Left lung (tissue), 14 donors: ENCODE data around the gene C1QC. TPM values are rescaled to one million over a fixed set of nuclear protein-coding genes. Genes with fewer than 3 reads are reported as not detected.

ENCODE experiments used
- ATAC-seq: fragments of 200-7000 bp; cut with Tn5 transposase; one replicate; pipeline ENCODE4 v1.9.1; 2020; ENCODE audit warnings: moderate library complexity
- DNase-seq, 4 donors: peaks; one replicate each; pipeline ENCODE4 v3.0.0-alpha.2; 2013 to 2020
- H3K27ac ChIP-seq, 2 donors: fragments of 200-600 bp; sonication (generic) in 1 of 2; one replicate each; pipeline versions ENCODE4 v1.5.0 to v1.8.0; 2020 to 2021
- H3K27me3 ChIP-seq, 2 donors: fragments of 200-600 bp; sonication (generic) in 1 of 2; one replicate each; pipeline versions ENCODE4 v1.5.0 to v1.8.0; 2020 to 2021
- H3K36me3 ChIP-seq, 2 donors: fragments of 200-600 bp; sonication (generic) in 1 of 2; one replicate each; pipeline versions ENCODE4 v1.5.0 to v1.8.0; 2020 to 2021
- H3K4me1 ChIP-seq, 2 donors: fragments of 200-600 bp; one replicate each; pipeline ENCODE4 v1.8.0; 2021
- H3K4me3 ChIP-seq, 2 donors: fragments of 200-600 bp; sonication (generic) in 1 of 2; one replicate each; pipeline versions ENCODE4 v1.5.0 to v1.8.0; 2020 to 2021; ENCODE audit warnings: mild to moderate bottlenecking in 1 of 2
- H3K9me3 ChIP-seq, 2 donors: fragments of 200-600 bp; sonication (generic) in 1 of 2; one replicate each; pipeline versions ENCODE4 v1.5.0 to v1.8.0; 2020 to 2021
- CTCF ChIP-seq, 2 donors: fragments of 200-600 bp; sonication (generic) in 1 of 2; IDR thresholded peaks; one replicate each; pipeline versions ENCODE4 v1.5.0 to v1.8.0; 2021; ENCODE audit warnings: antibody characterized with exemption in 2 of 2
- intact Hi-C, 2 donors: fragments of 100-400 bp; cut with DNase I; formaldehyde crosslinking; loops; one replicate each; pipeline versions ENCODE4 v1.11.2 to v1.14.2; 2022
- long read RNA-seq, 12 donors: library from polyadenylated mRNA in 2 of 12; unstranded in 2 of 12; transcript quantifications; one replicate each; pipeline ENCODE4 v2.0.0 and lab custom pipeline, GENCODE V29; 2019 to 2026
- polyA plus RNA-seq, 6 donors: library from polyadenylated mRNA; unstranded; fragments of 120-200 nt; gene quantifications; one replicate each; pipeline ENCODE4 v1.2.1, GENCODE V29; 2013; ENCODE audit not compliant: insufficient read length in 6 of 6
- total RNA-seq, 2 donors: library from RNA; stranded (reverse); fragmentation: NEBNext Ultra II Directional; extraction: Animal tissue kit (Norgen Biotek cat#: 25700); gene quantifications; one replicate each; pipeline ENCODE4 v1.2.1, GENCODE V29; 2021
- donor health status: DM: no; HTN: yes; CAD: no.
- donor health status: DM: no; HTN: no; CAD: no.

The C1QC gene
- total RNA-seq (100 to 1,000 TPM; 378 to 577 TPM), polyA plus RNA-seq (10 to 100 TPM; 21.3 to 28.5 (median 25.5) TPM)
- long read RNA-seq, donor 1, transcript C1QC-203 (3 exons, 1,163 nt): major isoform, 28 of 41 reads
- long read RNA-seq, donor 1, partial matches to known transcripts: 9 of 41 reads
- long read RNA-seq, donor 1, other reads (novel, unspliced or antisense): 0 of 41 reads
- long read RNA-seq, donor 2, transcript C1QC-203 (3 exons, 1,163 nt): major isoform, 17 of 18 reads
- long read RNA-seq, donor 2, partial matches to known transcripts: 0 of 18 reads
- long read RNA-seq, donor 2, other reads (novel, unspliced or antisense): 0 of 18 reads
- long read RNA-seq, donor 3, transcript C1QC-203 (3 exons, 1,163 nt): major isoform, 6 of 6 reads
- long read RNA-seq, donor 3, partial matches to known transcripts: 0 of 6 reads
- long read RNA-seq, donor 3, other reads (novel, unspliced or antisense): 0 of 6 reads
- long read RNA-seq, donor 4, transcript C1QC-203 (3 exons, 1,163 nt): major isoform, 125 of 145 reads
- long read RNA-seq, donor 4, transcript C1QC-202 (3 exons, 1,183 nt): minor isoform, 11 of 145 reads
- long read RNA-seq, donor 4, partial matches to known transcripts: 5 of 145 reads
- long read RNA-seq, donor 4, other reads (novel, unspliced or antisense): 3 of 145 reads
- long read RNA-seq, donor 5, transcript C1QC-202 (3 exons, 1,183 nt): minor isoform, 5 of 23 reads
- long read RNA-seq, donor 5, transcript C1QC-203 (3 exons, 1,163 nt): major isoform, 17 of 23 reads
- long read RNA-seq, donor 5, partial matches to known transcripts: 0 of 23 reads
- long read RNA-seq, donor 5, other reads (novel, unspliced or antisense): 0 of 23 reads
- long read RNA-seq, donor 6, transcript C1QC-203 (3 exons, 1,163 nt): major isoform, 15 of 16 reads
- long read RNA-seq, donor 6, partial matches to known transcripts: 0 of 16 reads
- long read RNA-seq, donor 6, other reads (novel, unspliced or antisense): 0 of 16 reads
- long read RNA-seq, donor 7, transcript C1QC-203 (3 exons, 1,163 nt): major isoform, 8 of 9 reads
- long read RNA-seq, donor 7, partial matches to known transcripts: 0 of 9 reads
- long read RNA-seq, donor 7, other reads (novel, unspliced or antisense): 0 of 9 reads
- long read RNA-seq, donor 8, transcript C1QC-203 (3 exons, 1,163 nt): major isoform, 20 of 21 reads
- long read RNA-seq, donor 8, partial matches to known transcripts: 0 of 21 reads
- long read RNA-seq, donor 8, other reads (novel, unspliced or antisense): 0 of 21 reads
- long read RNA-seq, donor 9, partial matches to known transcripts: 0 of 1 reads
- long read RNA-seq, donor 9, other reads (novel, unspliced or antisense): 0 of 1 reads
- long read RNA-seq, donor 10, transcript C1QC-203 (3 exons, 1,163 nt): major isoform, 176 of 209 reads
- long read RNA-seq, donor 10, transcript C1QC-201 (3 exons, 1,089 nt): minor isoform, 6 of 209 reads
- long read RNA-seq, donor 10, transcript C1QC-202 (3 exons, 1,183 nt): minor isoform, 18 of 209 reads
- long read RNA-seq, donor 10, partial matches to known transcripts: 6 of 209 reads
- long read RNA-seq, donor 10, other reads (novel, unspliced or antisense): 3 of 209 reads
- long read RNA-seq, donor 11, transcript C1QC-203 (3 exons, 1,163 nt): major isoform, 34 of 38 reads
- long read RNA-seq, donor 11, partial matches to known transcripts: 0 of 38 reads
- long read RNA-seq, donor 11, other reads (novel, unspliced or antisense): 0 of 38 reads
- long read RNA-seq, donor 12, transcript C1QC-203 (3 exons, 1,163 nt): major isoform, 18 of 18 reads
- long read RNA-seq, donor 12, partial matches to known transcripts: 0 of 18 reads
- long read RNA-seq, donor 12, other reads (novel, unspliced or antisense): 0 of 18 reads

DNA sequence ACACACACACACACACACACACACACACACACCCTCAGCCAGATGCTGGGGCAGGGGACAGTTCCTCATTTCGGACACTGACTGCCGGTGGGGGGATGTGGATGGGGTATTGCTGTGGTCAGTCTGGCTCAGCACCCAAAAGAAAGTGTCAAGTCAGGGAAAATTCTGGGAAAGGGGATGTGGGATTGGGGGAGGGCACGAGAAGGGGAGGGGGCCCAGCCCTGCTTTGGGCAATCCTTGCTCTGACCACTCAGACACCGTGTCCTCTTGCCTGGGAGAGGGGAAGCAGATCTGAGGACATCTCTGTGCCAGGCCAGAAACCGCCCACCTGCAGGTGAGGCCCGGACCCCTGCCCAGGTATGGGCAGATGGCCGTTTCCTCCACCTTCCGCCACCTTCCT, at the start of gene C1QC:
C1QC (plus strand) TSS at position 253 of the 400 bp plus-strand sequence. CDS start 391 bp downstream, outside the sequence.
- peaks cover 0 to 43% of the 10 kb centered on the region in 2 donors for H3K27me3 ChIP-seq
- no peak for TF ChIP-seq CTCF (IDR thresholded peaks at IDR 0.05)
- H3K27ac ChIP-seq: no peak within 1 kb of the TSS
- no peaks in the 10 kb centered on the region for H3K36me3 ChIP-seq
- peak within 1 kb of the TSS; percentile 13 to 38 for H3K4me3 ChIP-seq
- DNase-seq (peak in 1 of 4 donors; percentile 67), ATAC-seq (peak; percentile 36)
- no peaks in the 10 kb centered on the region for H3K9me3 ChIP-seq
- intact Hi-C loops: loop anchor here in 1 of 2 donors (2.0 kb wide), 1 partner anchor 225 kb away; no protein-coding TSS in a partner anchor
- H3K4me1 ChIP-seq: peaks cover 4 to 10% of the 10 kb centered on the region in 2 donors

- DNase-seq (no peak), ATAC-seq (no peak)
- no peak overlapping the region for H3K4me3 ChIP-seq
- H3K27ac ChIP-seq: no peak overlapping the region
- no peaks in the 10 kb centered on the region for H3K9me3 ChIP-seq
- H3K27me3 ChIP-seq: peaks cover 17 to 89% of the 10 kb centered on the region in 2 donors
- intact Hi-C loops: no loop called here
- H3K4me1 ChIP-seq: no peaks in the 10 kb centered on the region
- no peaks in the 10 kb centered on the region for H3K36me3 ChIP-seq
- no peak for TF ChIP-seq CTCF (IDR thresholded peaks at IDR 0.05)
These were observed 49.0 kb upstream of the C1QC start for GRCh38 chr1:22594396-22594795.

- H3K36me3 ChIP-seq: no peaks in the 10 kb centered on the region
- DNase-seq (no peak), ATAC-seq (no peak)
- intact Hi-C loops: no loop called here
- no peak overlapping the region for H3K4me3 ChIP-seq
- no peaks in the 10 kb centered on the region for H3K9me3 ChIP-seq
- TF ChIP-seq CTCF (IDR thresholded peaks at IDR 0.05): no peak
- H3K27ac ChIP-seq: no peak overlapping the region
- H3K4me1 ChIP-seq: no peaks in the 10 kb centered on the region
- peaks cover 17 to 82% of the 10 kb centered on the region in 2 donors for H3K27me3 ChIP-seq
These were observed 48.3 kb upstream of the C1QC start for GRCh38 chr1:22595108-22595507.

DNA sequence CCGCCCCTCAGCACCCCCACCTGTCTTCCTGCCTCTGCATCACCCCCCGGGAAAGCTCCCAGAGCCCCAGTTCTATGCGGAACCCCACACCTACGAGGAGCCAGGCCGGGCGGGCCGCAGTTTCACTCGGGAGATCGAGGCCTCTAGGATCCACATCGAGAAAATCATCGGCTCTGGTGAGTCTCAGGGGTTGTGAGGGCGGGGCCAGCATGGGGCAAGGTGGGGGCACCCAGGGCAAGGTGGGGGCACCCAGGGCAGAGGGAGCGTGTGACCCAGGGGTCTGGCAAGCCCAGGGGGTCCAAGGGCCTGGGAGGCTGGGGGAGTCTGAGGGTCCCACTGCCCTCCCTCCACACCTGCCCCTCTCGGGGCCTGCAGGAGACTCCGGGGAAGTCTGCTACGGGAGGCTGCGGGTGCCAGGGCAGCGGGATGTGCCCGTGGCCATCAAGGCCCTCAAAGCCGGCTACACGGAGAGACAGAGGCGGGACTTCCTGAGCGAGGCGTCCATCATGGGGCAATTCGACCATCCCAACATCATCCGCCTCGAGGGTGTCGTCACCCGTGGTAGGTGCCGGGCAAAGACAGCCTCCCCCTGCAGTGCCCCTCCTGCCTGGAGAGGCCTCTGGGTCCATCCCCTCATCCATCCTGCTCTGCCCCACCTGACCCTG, 46.0 kb upstream of the C1QC start:
- Histone ChIP-seq H3K4me3 (no peak overlapping the region), H3K4me1 (no peaks in the 10 kb centered on the region), H3K36me3 (no peaks in the 10 kb centered on the region), H3K9me3 (no peaks in the 10 kb centered on the region), H3K27ac (no peak overlapping the region), H3K27me3 (peaks cover 17 to 85% of the 10 kb centered on the region in 2 donors)
- no peak for ATAC-seq
- DNase-seq: no peak
- intact Hi-C loops: no loop called here
- no peak for TF ChIP-seq CTCF (IDR thresholded peaks at IDR 0.05)
